HG02981 (cell line): Measurements from ENCODE around the gene B3GAT1.
"Not testable (repeated sequence)": the region's sequence is repeated elsewhere in the genome, so short reads cannot be mapped to it uniquely, and the experiment has no call there.

ENCODE experiments used
- ATAC-seq: cut with Tn5 transposase; IDR thresholded peaks from one replicate; pipeline ENCODE4 v1.9.1; 2021; ENCODE audit warnings: mild to moderate bottlenecking, moderate library complexity; ENCODE audit not compliant: unreplicated experiment

The B3GAT1 gene

DNA sequence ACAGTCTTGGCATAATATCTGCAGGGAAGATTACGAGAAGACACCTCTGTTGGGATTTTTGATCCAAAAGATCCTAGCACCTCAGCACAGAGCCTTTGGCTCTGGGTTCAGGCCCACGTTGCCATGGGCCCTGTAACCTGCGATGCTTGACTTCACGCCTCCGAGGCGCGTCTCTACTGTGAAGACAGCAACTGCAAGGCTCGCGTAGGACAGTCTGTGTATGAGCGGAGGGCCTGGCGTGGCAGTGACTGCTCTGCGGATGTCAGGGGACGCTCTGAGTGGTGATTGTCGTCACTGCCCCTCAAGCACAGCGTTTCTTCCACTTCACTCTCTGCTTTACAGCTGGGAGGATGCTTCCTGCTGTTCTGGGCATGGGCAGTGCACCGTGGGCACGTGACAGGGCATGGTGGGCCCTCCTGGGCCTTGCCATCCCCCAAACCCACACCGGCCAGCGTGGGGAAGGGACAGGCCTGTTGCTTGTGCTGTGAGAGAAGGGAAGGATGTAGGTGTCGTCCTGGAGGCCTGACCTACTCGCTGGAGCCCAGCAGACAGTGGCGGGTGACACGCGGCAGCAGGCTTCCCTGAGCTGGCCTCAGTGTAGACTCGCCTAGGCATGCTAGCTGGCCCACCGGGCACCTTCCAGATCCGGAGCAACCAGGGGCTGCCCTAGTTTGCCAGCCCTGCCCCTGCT is 53.7 kb downstream of the B3GAT1 start:
- no peak for ATAC-seq

DNA sequence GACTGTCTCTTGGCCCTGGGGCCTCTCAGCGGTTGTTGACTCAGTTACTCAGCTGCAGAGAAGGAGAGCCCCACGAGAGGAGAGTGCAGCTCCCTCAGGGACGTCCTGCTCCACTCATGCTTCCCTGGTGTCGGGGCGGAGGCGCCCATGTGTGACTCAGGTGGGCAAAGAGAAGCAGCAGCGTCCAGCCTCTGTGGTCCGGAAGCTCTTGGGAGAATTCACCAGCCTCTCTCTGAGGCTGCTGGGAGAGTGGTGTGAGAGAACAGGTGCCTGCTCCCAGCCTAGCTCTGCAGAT is 54.5 kb downstream of the B3GAT1 start:
- ATAC-seq, result no peak

- ATAC-seq, result no peak
These were observed 55.1 kb downstream of the B3GAT1 start for GRCh38 chr11:134356656-134357544.

- no peak for ATAC-seq
These were observed 56.4 kb downstream of the B3GAT1 start for GRCh38 chr11:134355656-134356055.

DNA sequence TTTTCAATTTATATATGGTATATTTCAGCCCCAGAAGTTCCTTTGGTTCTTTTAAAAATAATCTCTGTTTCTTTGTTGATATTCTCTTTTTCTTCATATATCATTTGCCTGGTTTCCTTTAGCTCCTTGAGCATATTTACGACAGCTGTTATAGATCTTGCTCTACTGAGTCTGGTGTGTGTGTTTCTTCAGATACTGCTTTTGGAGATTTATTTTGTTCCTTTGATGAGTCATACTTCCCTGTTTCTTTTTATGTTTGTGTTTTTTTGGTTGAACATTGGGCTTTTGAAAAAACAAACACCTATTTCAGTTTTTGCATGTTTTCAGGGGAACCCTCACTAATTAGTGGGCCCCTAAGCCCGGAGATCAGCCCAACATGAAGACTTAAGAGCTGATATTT is 56.9 kb downstream of the B3GAT1 start:
- no peak for ATAC-seq

DNA sequence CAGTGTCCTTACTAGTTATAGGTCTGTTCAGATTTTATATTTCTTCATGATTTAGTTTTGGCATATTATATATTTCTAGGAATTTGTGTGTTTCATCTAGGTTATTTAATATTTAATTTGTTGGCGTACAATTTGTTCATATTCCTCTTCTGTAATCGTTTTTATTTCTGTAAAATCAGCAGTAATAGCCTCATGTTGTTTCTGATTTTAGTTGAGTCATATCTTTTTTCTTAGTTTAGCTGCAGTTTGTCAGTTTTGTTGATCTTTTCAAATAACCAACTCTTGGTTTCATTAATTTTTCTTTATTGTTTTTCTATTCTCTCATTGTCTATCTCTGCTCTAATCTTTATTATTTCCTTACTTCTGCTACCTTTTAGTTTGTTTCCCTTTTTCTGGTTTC is 59.9 kb downstream of the B3GAT1 start:
- no peak for ATAC-seq

- peak; percentile 54 for ATAC-seq
These were observed 61.7 kb downstream of the B3GAT1 start for GRCh38 chr11:134350381-134350780.

GRCh38 chr11:134349802-134350355 is 62.2 kb downstream of the B3GAT1 start:
- no peak for ATAC-seq

GRCh38 chr11:134349109-134349801 is 62.8 kb downstream of the B3GAT1 start:
- ATAC-seq, result no peak

- no peak for ATAC-seq
These were observed 64.6 kb downstream of the B3GAT1 start for GRCh38 chr11:134347441-134347840.

GRCh38 chr11:134346976-134347350 is 65.1 kb downstream of the B3GAT1 start:
- ATAC-seq, result no peak

DNA sequence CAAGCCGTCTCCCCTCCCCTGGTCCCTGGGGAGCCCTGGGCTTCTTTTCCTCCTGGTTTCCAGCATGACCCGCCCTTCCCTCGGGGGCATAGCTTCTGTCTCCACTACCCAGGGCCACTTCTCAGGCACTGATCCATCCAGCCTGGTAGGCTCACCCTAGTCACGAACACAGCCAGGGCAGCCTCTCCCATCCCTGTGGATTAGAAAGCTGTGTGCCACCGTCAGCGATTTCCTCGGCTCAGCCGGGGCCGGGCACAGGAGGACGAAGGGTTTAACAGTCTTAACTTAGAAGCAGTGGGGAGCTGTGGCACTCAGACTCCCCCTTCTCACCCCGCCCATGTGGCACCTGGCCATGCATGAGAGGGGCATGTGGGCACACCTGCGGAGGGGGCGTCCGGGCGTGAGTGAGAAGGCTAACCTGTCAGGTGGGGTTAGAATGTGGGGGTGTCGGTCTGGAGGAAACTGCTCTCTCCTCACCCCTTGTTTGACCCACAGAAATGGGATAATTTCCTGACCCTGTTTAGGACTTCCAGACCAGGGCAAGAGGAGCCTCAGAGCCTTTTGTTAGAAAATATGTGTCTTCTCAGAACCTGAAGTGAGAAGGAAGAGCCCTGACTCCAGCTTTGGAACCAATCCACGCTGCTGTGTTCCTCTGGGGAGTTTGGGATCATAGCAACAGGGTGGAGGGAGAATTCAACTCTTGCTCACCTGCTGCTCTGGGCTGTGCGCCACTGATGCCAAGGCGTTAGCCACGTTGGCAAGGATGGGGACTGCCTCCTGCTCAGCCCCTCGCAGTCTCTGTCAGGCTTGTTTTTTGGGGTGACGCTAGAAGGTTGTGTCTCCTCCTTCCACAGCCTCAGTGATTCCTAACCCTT is 65.7 kb downstream of the B3GAT1 start:
- no peak for ATAC-seq

DNA sequence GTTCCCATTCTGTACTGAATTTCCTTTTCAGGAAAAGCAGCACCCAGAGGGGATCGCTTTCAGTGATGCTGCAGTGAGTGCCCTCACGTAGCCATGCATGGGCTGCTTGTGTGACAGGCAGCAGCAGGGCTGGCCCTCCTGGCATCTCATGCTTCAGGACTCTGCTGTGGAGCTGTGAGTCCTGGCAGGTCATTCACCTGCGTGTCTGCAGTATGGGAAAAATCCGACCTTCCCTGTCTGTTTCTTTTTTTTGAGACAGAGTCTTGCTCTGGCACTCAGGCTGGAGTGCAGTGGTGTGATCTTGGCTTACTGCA is 66.8 kb downstream of the B3GAT1 start:
- ATAC-seq, result no peak

DNA sequence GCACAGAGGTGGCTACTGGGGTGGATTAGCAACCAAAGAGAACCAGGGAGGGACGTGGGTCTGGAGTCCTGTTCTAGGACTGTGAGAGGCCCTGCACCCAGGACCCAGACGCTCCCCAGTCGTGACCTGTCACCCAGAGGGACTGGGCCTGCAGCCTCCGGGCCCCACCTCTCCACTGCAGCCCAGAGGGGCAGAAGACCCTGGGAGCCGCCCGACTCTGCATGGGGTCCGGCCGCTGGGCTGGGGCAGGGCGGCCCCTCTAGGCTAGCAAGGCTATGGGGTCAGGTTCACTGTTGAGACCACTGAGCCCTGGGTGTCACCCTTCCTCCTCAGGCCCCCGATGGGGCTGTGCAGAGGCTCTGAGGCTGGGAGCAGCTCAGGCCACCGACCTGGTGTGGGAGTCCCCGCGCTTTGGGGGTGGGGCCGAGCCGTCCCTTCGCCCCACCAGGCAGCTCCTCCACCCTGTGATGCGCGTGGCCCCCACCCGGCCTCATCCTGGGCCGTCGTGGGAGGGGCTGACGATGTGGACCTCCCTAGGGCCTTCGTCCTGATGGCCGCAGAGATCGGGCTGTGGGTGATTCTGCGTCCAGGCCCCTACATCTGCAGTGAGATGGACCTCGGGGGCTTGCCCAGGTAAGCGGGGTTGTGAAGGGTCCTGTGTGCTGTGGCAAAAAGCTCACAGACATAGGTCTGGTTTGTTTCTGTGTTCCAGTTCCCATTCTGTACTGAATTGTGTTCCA is 67.4 kb downstream of the B3GAT1 start:
- not testable (repeated sequence) for ATAC-seq

- ATAC-seq, result no peak
These were observed 68.4 kb downstream of the B3GAT1 start for GRCh38 chr11:134343646-134344045.

DNA sequence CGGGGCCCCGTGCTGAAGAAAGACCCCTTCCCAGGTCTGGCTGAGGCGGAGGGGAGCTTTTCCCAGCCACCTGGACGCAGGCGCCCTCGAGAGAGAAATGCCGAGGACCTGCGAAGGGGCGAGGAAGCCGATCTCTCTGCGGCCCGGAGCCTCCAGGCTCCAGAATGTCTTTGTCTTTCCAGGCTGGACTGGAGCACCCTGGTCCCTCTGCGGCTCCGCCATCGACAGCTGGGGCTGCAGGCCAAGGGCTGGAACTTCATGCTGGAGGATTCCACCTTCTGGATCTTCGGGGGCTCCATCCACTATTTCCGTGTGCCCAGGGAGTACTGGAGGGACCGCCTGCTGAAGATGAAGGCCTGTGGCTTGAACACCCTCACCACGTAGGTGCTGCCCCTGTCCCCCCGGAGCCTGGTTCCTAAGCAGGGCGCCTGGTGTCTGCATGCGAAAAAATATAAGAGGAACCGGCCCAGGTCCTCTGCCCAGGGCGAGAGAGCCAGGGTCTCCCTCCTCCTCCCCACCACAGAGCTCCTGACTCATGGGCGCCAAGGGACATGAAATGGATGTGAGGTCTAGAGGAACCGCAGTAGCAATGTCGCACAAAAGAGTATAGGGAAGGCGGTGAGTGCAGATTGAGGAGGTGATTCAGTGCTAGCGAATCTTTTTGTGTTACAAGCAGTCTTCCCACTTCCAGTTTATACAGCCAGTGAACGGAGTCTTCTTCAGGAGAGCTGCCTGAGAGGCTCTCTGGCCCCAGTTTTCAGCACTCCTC is 69.3 kb downstream of the B3GAT1 start:
- ATAC-seq, result no peak

- no peak for ATAC-seq
These were observed 70.1 kb downstream of the B3GAT1 start for GRCh38 chr11:134341805-134342571.

- no peak for ATAC-seq
These were observed 71.6 kb downstream of the B3GAT1 start for GRCh38 chr11:134340354-134340964.
